ENCODE measurements around the gene TLN1.

TLN1 gene

DNA sequence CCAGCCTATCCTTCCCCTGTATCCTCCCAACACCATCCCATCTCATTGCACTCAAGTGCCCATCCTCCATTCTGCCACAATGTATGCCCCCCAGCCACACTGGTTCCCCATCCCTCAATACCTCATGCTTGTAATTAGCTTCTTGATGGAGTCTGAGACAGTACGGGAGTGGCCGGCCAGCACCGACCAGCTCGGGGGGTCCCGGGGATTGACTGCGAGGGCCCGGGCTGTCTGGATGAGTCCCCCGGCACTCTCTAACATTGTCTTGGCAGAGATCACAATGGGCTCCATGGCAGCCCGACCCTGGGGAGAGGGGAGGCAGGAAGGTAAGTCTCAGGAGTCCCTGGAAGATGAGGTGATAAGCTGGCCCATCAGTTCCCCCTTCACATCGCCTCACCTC lies 25.0 kb downstream of the TLN1 start:
- no peak for DNase-seq (ENCODE audit: low read depth, low spot score)

DNA sequence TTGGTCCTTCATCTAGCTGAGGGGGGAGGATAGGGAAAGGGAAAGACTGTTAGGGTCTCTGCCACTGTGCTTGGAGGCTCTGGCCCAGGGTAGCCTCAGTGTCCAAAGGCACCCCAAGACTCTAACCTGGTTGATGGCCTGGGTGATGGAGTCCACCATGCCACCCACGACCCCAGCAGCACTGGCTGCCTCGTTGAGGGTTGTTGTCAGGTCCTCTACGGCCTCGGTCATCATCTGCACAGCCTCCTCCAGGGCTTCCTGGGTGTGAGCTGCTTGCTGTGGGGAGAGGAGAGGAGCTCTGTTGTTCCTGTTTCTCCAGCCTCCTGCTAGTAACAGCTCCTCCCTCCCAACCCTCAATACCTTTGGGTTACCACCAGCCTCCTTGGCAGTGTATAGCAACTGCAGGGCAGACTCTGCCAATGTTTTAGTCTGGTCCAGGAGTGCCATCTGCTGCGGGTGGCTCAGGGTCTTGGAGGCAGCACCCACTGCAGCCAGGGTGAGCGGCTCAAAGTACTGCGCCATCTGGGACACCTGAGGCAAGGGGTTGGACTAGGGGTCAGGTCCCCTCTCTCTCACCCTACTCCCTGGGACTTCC lies 26.1 kb downstream of the TLN1 start:
- DNase-seq (ENCODE audit: low read depth, low spot score): no peak

DNA sequence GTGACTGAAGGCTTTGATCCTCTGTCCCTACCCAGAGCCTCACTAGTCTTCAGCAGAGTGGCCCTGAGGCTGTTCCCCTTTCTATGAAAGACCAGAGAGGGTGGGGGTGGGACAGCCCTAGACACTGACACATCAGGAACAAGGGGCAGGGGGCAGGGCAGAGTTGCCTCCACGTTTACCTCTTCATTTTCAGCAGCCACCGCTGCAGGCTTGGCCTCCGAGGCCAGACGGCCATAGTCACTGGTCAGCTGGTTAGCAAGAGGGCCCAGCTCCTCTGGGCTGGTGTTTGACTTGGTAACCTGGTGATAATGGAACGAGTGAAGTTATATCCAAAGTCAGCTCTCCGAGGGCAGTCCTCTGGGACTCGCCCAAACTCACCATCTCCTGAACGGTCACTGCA lies 26.6 kb downstream of the TLN1 start:
- no peak for DNase-seq (ENCODE audit: low read depth, low spot score)

DNA sequence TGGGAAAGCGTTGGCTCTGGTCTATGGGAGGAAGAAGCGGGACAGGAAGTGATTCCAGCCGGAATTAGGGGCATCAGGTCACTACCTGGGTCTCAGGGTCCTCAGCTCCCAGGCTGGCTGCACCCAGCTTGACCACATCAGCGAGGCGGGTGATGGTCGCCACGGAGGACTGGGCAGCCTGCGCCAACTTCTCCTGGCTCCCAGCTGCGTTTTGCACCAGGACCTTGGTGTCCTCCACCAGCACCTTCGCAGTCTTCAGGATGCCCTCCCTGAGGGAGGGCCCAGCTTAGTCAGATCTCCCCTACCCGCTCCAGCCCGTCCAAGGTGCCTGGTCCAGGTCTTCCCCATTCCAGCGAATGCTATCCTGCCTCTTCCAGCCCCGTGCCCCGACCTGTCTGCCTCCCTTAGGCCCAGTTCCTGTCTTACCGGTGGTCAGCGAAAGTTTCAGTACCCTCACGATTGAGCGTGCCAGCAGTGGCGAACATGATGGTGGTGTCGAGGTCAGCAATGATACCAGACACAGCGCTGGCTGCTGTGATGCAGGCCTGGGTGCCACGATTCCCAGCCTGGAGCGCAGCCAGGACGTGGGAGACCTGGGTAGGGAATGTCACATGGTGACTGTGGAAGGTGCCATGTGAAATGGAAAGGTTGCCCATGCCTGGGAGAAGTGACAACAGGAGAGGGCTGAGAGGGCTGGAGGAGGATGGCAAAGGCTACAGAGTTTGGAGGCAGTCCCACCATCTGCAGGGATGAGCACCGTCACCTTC lies 27.9 kb downstream of the TLN1 start:
- no peak for DNase-seq (ENCODE audit: low read depth, low spot score)

DNA sequence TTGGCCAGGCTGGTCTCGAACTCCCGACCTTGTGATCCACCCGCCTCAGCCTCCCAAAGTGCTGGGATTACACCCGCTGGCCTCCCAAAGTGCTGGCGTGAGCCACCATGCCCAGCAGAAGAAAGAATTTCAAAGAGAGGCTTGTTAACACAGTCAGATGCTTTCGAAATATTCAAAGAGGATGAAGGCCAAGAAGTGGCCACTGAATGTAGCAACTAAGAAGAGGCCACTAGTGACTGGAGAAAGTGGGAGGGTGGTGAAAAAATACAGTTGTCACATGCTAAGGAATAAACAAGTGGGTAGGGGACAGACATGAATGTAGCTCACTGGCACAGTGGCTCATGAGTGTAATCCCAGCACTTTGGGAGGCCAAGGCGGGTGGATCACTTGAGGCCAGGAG lies 29.3 kb downstream of the TLN1 start:
- DNase-seq (ENCODE audit: low read depth, low spot score): no peak

DNA sequence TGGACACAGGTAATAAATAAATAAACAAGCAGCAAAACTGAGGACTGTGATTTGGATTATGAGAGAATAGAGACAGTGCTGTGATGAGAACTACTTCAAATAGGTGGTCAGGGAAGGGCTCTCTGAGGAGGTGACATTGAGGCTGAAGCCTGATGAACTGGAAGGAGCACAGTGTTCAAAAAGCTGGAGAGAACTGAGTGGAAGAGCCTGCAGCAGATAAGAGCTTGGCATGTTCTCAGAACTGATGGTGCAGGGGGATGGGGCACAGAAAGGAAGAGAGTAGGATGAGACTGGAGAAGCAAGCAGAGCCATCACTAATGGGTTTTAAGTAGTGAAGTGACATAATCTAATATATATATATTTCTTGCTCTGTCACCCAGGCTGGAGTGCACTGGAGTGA lies 31.1 kb downstream of the TLN1 start:
- DNase-seq (ENCODE audit: low read depth, low spot score): no peak

DNA sequence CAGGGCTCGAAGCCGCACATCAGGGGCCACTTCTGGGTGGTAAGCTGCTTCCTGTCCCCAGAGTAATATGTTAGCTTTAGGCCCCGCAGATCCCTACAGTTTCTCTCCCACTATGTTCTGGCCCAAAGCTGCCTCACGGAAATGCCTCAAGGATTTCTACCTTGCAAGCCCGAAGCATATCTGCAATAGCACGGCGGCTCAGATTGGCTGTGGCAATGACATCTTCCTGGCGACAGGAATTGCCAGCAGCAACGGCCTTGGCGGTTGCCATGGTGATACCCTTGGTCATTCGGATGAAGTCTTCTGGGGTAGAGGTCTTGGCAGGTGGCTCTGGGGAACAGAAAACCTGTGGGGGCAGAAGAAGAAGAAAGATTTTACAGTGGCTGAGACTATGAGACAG lies 32.0 kb downstream of the TLN1 start:
- no peak for DNase-seq (ENCODE audit: low read depth, low spot score)

DNA sequence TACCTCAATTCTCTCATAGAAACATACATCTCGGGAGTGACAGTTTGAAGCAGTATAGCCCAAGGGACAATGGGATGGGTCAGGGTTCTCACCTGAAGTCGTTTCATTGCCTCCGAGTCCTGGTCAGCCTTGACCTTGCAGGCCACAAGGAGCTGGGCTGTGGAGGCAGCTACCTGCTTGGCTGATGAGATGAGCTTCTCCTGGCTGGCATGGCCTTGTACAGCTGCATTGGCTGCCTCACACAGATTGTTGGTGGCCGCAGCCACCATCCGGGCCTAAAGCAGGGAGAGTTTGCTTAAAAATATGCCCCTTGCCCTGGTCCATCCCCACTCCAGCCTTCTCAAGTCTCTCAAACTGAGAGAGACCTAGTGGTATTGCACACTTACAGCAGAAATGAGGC lies 33.8 kb downstream of the TLN1 start:
- no peak for DNase-seq (ENCODE audit: low read depth, low spot score)

DNA sequence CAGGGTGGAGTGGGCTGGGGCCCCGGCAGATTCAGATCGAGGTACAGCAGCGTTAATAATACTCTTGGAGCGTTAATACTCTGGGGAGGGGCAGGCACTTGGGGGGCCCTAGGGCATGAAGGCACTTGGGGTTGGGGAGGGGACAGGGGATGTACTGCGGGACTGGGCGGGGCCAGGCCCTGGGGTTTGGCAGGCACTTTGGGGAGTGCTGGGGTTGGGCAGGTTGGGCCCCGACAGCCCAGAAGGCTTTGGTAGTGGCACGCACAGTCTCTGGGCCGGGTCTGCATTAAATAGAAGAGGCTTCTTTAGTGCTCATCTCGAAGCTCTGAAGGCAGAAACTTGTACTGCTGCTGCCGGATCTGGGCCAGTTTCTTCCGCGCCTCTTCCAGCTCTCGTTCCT lies 34.5 kb downstream of the TLN1 start:
- no peak for DNase-seq (ENCODE audit: low read depth, low spot score)

DNA sequence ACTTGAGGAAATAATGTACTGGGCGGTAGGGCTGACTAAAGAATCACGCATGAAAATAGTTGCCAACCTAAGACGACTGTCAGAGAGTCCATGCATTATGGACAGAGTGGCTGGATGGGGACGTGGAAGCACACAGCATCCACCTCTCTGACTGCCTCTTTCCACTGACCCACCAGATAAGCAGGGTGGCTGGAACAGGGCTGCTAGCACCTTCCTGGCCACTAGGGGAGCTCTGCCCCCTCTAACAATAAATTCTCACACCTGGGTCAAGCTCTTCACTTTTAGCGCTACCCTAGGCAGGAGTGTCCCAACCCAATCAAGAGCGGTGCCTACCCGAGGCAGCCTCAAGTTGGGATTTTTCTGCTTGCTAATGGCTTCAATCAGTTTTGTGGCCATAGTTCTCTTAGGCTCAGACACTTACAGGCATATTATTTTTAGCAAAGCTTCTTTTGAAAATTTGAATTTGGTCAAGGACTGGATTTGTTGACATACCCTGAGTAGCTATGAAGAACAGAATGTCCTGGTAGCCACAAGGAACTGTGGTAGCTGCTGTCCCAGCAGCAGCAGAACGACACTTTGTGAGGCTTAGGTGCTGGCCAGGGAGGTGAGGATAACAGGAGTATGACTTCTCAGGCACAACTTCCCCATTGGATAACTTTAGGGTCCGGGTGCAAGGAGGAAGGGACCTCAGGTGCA lies 35.3 kb downstream of the TLN1 start:
- peak; percentile 20 for DNase-seq (ENCODE audit: low read depth, low spot score)

DNA sequence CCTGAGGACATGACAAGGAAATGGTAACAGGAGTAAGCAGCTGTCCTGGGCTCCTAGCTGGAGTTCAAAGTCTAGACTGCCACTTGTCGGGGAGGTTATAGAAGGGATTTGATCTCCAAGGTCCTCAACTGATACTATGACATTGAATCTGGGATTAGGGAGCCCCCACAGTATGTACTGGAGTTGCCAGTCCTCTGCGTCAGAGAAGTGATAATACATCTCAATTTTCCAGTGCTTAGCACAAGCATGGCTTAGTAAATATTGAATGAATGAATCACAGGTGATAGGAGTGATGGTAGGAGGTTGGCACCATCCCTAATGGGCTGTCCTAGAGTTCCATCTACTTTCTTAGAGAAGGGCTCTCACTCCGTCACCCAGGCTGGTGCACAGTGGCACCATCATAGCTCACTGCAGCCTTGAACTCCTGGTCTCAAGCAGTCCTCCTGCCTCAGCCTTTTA lies 36.0 kb downstream of the TLN1 start:
- DNase-seq (ENCODE audit: low read depth, low spot score): no peak

DNA sequence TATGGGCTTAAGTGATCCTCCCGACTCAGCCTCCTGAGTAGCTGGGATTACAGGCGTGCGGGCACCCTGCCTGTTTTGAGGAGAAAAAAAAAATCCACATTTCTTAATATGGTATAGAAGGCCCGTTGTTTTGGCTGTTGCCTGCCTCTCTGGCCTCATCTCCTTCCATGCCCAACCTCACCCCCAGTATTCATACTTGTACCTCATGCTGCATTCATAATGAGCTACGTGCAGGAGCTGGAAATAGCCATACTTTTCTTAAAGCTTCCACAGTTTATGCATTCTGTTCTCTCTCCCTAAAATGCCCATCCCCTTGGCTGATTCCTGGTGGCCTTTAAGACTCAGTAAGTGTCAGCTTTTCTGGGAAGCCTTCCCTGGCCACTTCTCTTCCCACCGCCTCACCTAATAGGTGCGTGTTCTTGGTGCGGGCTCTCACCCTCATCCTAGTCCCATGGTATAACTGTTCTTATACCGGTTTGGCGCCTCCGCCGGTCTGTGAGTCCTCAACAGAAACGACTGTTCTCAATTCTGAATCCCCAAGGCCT lies 40.2 kb downstream of the TLN1 start:
- DNase-seq (ENCODE audit: low read depth, low spot score): no peak

DNA sequence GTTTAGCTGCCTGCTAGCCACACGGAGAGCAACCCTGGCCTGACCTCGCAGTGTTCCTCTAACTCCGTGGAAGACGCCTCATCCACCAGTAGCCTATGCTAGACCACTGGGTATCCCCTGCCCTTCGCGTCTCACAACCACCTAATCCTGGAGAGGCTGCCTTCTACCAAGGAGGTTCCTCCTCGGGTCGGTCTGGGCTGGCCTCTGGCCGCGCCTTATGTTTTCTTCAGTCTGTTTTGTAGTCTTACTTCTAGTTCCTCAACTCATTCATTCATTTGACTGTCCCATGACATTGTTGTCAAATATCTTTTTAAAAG lies 40.7 kb downstream of the TLN1 start:
- DNase-seq (ENCODE audit: low read depth, low spot score): no peak

DNA sequence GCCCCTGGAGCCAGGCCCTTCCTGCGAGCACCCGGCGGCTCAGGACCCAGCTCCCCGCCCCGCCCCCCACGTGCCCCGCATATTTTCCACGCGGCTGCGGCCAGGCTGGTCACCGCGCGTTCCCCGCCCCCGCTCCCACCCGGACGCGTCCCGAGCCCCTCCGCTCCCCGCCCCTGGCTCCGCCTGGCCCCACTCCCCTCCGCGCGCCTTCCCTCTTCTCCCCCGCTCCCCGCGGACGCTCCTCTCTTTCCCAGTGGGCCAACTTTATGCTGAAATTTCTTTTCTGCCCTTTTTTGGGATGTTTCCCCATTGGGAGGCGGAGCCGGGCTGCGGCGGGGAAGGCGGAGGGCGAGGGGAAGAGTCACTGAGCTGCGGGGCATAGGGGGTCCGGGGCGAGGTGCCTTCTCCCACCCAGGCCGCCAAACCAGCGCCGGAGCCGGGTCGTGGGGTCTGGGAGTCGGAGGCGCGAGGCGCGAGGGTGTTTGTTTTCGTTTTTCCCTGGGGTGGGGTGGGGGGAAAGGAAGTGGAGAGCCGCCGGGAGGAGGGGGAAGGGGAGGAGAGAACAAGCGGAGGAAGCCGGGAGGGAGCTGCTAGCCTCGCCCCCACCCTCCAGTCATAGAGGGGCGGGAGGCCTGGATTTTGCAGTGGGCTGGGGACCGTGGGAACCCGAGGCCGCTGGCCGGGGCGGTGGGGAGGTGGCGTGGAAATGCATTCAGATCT lies 41.2 kb downstream of the TLN1 start:
- DNase-seq (ENCODE audit: low read depth, low spot score): no peak

DNA sequence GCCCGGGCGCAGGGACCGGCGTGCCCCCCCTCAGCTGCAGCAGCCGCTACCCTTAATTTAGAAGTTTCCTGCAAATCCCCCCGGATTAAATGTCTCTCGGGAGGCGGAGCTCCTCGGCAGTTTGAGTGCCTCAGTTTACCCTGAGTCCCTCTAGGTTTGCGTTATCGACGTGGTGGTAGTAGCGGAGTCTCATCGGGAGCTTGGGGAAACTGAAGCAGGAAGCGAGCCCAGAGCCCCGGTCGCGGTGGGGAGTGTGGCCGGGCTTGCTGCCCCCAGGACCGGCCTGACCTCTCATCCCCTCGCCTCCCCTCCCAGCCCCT lies 41.7 kb downstream of the TLN1 start:
- DNase-seq (ENCODE audit: low read depth, low spot score): no peak

DNA sequence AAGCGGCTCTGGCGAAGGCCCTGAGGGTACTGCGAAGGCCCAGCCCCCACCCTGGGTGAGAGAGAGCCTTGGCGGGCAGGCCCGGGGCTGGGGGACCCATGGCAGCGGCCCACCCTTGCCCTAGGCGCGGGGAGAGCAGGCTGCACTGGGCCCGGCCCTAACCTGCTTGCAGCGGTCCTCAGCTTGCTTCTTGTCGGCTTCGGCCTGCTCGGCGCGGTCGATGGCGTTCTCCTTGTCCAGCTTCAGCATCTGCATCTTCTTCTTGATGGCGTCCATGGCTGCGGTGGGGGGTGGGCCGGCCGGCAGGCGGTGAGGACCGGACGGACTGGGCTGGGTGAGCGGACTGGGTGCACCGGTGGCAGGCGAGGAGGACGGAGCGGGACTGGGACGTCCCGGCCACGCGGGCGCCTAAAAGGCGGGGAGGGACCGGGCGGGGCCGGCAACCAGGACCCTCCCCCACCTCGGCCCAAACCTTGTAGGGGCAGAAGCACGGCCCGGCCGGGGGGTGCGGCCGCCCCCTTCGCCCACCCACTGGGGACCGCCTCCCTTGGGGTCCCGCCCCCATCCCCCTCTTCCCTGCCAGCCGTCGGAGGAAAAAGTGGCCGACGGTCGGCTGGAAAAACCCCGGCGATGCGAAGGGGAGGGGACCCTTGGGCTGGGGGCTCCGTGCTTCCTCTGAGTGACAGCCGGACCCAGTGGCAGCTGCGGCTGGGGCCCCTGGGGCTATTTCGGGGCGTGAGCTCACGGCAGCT lies 42.3 kb downstream of the TLN1 start, which contains the start of gene TPM2:
TPM2 (minus strand) TSS at position 384 of the 752 bp plus-strand sequence; CDS start at position 276, 108 bp downstream.
- DNase-seq (ENCODE audit: low read depth, low spot score): no peak

DNA sequence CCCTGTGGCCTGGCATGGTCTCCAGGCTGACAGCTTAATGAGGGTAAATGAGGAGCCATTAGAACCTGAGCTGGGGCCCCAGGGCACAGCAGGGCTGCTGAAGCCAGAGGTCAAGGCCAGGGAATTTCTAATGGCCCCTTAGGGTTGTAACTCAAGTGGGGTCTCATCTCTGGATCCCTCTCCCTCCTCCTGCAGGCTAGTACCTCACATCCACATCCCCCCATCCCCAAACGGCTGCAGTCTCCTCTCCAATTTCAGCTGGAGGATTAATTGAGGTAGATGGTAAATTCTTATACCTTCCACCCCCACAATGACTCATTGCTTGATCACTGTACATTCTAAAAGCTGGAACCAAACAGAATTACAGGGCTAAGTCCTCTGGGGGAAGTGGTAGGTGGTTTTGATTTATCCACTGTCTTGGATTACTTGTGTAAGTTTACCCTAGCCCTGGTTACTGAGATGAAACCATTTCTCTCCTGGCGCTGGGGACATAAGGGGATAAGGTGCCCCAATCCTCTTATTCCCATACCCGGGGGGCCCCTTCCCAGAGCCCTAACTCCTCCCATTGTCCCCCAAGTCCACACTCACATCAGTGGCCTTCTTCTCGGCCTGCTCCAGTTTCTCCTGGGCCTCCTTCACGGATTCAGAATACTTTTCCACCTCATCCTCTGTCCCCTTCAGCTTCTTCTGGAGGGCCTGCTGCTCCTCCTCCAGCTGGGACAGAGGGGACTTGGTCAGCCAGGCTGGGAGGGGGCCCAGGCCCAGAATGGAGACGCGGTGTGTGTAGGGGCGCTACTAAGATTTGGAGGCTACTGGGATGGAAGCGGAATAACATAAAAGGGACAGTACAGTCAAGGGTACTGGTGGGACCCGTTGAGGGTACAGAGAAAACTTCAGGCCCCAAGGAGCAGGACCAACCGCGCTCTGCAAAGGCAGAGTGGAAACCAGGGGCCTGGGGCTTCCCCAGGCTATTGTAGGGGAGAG lies 43.1 kb downstream of the TLN1 start:
- no peak for DNase-seq (ENCODE audit: low read depth, low spot score)

DNA sequence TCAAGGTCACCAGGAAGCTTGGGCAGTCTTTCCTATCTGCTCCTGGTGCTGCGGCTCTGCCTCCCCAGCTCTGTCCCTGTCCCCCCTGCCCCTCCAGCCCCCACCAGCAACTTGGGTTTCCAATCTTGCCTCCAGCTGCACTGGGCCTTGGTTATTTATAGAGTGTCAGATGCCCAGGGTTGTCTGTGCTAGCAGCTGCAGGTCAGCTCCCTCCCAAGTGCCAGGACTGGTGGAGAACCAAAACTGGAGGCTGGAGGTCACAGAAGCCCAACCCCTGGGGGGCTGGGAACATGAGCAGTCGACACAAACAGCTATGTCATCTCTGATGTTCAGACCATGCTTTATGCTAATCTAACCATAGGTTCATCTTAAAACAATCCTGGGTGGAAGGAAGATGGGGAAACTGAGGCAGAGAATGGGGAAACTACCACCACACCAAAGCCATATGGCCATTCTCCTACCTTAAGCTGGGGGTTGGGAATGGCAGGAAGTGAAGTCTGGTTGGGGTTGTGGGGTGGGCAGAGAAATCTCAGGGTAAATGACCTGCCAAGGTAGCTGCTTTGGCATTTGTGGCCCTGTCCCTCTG lies 43.9 kb downstream of the TLN1 start:
- DNase-seq (ENCODE audit: low read depth, low spot score): no peak

DNA sequence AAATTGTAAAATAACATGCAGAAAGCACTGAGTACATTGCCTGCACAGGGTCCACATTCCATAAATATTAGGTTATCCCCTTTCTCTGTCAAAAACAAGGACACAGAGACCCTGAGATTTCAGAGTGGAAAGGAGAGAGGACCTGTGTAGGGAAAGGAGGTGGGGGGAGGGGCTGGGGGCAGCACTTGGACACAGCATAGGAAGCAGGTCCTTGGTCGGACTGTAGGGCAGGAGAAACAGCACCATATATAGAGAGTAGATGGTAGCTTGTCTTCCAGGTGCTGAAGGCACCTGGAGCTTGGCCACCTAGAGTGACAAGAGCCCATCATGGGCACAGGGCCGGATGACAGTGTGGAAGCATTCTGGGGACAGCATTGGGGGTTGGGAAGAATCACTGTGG lies 44.7 kb downstream of the TLN1 start:
- DNase-seq (ENCODE audit: low read depth, low spot score): no peak

Measured in activated naive CD8-positive, alpha-beta T cell treated with anti-CD3 and anti-CD28 coated beads, Interleukin-2, amount 50 U/mL, for 16 hours (primary cell).